Stimulated activated CD4-positive, alpha-beta T cell treated with anti-CD3 and anti-CD28 coated beads, TNF-alpha, amount 100 ng/mL, for 24 hours (primary cell): ENCODE measurements around the gene ASIC3.

Source experiments
- DNase-seq, 3 experiments: peaks; one replicate each; pipeline ENCODE4 v3.0.0-alpha.2; 2020; ENCODE audit warnings: low read depth in 3 of 3

ASIC3 gene

GRCh38 chr7:151056666-151057505, 8.6 kb downstream of the ASIC3 start:
- no peak for DNase-seq

GRCh38 chr7:151057506-151057988, 9.2 kb downstream of the ASIC3 start, which contains the start of gene CDK5:
CDK5 (minus strand) TSS chr7:151057897; CDS start chr7:151057848, 49 bp downstream.
- no peak for DNase-seq

- DNase-seq: peak; percentile 94 to 97 (median 97)
These were observed 9.9 kb downstream of the ASIC3 start for GRCh38 chr7:151057989-151058780.

- DNase-seq: no peak
These were observed 10.5 kb downstream of the ASIC3 start for GRCh38 chr7:151058781-151059366.

- DNase-seq: peak; percentile 34 to 69 (median 55)
These were observed 11.2 kb downstream of the ASIC3 start, which contains the start of gene SLC4A2 for GRCh38 chr7:151059367-151060112. SLC4A2 (plus strand) TSS chr7:151059589; CDS start chr7:151061988, 2,399 bp downstream.

- DNase-seq: no peak
These were observed 11.7 kb downstream of the ASIC3 start for GRCh38 chr7:151060113-151060415.

GRCh38 chr7:151060416-151061212, 12.3 kb downstream of the ASIC3 start:
- DNase-seq: no peak

- no peak for DNase-seq
These were observed 13.1 kb downstream of the ASIC3 start for GRCh38 chr7:151061213-151062110.

GRCh38 chr7:151062111-151062398, 13.7 kb downstream of the ASIC3 start:
- DNase-seq: no peak

- no peak for DNase-seq
These were observed 14.3 kb downstream of the ASIC3 start for GRCh38 chr7:151062399-151063211.

GRCh38 chr7:151063212-151063561, 14.9 kb downstream of the ASIC3 start:
- no peak for DNase-seq

GRCh38 chr7:151064454-151064853, 16.1 kb downstream of the ASIC3 start:
- DNase-seq: no peak

- DNase-seq: no peak
These were observed 16.7 kb downstream of the ASIC3 start for GRCh38 chr7:151064993-151065392.

- no peak for DNase-seq
These were observed 17.2 kb downstream of the ASIC3 start for GRCh38 chr7:151065516-151065915.

- no peak for DNase-seq
These were observed 18.1 kb downstream of the ASIC3 start for GRCh38 chr7:151066273-151066974.

GRCh38 chr7:151068069-151068773, 19.9 kb downstream of the ASIC3 start:
- no peak for DNase-seq

- DNase-seq: no peak
These were observed 21.7 kb downstream of the ASIC3 start for GRCh38 chr7:151069841-151070573.
